Fibroblast of the conjunctiva (primary cell): Measurements from ENCODE around the gene FIBCD1.

Source experiments
- DNase-seq: peaks from one replicate; pipeline ENCODE4 v3.0.0-alpha.2; 2010; ENCODE audit warnings: low read depth

The FIBCD1 gene

GRCh38 chr9:130858739-130859705 lies 80.0 kb downstream of the FIBCD1 start:
- DNase-seq = no peak

GRCh38 chr9:130857864-130858738 lies 80.9 kb downstream of the FIBCD1 start:
- no peak for DNase-seq

GRCh38 chr9:130856474-130856873 lies 82.6 kb downstream of the FIBCD1 start:
- DNase-seq = no peak

GRCh38 chr9:130854835-130855234 lies 84.2 kb downstream of the FIBCD1 start:
- no peak for DNase-seq

- DNase-seq = no peak
Measured at GRCh38 chr9:130854092-130854491, 85.0 kb downstream of the FIBCD1 start.

- DNase-seq = no peak
Measured at GRCh38 chr9:130852801-130853200, 86.2 kb downstream of the FIBCD1 start.
